Thyroid gland (tissue), 4 donors: Measurements from ENCODE around the gene TBRG4.

Source experiments
- CTCF ChIP-seq, 6 experiments: fragments of 200-600 bp in 3 of 6; fragments of 450-650 bp in 3 of 6; sonication (generic) in 3 of 6; IDR thresholded peaks; one replicate each; pipeline ENCODE4 v1.5.1; 2016 to 2019; ENCODE audit warnings: antibody characterized with exemption in 6 of 6, mild to moderate bottlenecking in 2 of 6, inconsistent platforms in 1 of 6, moderate library complexity in 1 of 6
- POLR2A ChIP-seq, 2 donors: fragments of 450-650 bp; IDR thresholded peaks; one replicate each; pipeline ENCODE4 v1.6.1; 2017; ENCODE audit warnings: antibody characterized with exemption in 2 of 2, mild to moderate bottlenecking in 2 of 2, moderate library complexity in 1 of 2

GRCh38 chr7:45100761-45101480 is 10.6 kb downstream of the TBRG4 start:
- TF ChIP-seq POLR2A (IDR thresholded peaks at IDR 0.05) (no peak), CTCF (IDR thresholded peaks at IDR 0.05) (no peak)
